ENCODE results near the gene OR2M3.

DNA sequence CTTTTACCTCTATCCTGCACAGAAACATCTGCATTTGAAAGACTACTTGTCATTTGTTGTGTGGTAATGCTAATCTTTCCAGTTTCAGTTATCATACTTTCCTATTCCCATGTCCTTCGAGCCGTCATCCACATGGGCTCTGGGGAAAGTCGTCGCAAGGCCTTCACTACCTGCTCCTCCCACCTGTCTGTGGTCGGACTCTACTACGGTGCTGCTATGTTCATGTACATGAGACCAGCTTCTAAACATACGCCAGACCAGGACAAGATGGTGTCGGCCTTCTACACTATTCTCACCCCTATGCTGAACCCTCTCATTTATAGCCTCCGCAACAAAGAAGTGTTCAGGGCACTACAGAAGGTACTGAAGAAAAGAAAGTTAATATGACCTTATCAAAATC lies 42.4 kb downstream of the OR2M3 start:
- no peak for TF ChIP-seq YY1 (IDR thresholded peaks at IDR 0.05; ENCODE audit: insufficient read depth, insufficient read length)
- TF ChIP-seq ZNF274 (IDR thresholded peaks at IDR 0.05; ENCODE audit: low read depth, low read length), result no peak
